HG03521 (cell line): ENCODE measurements around the gene PDE1A.

ENCODE experiments used
- ATAC-seq: cut with Tn5 transposase; IDR thresholded peaks from one replicate; pipeline ENCODE4 v1.9.1; 2021; ENCODE audit warnings: mild to moderate bottlenecking, moderate library complexity; ENCODE audit not compliant: unreplicated experiment

The PDE1A gene

GRCh38 chr2:182144041-182144775, 282.6 kb downstream of the PDE1A start:
- no peak for ATAC-seq

- no peak for ATAC-seq
These were observed 284.8 kb downstream of the PDE1A start for GRCh38 chr2:182142062-182142461.

GRCh38 chr2:182134201-182134600, 292.6 kb downstream of the PDE1A start:
- no peak for ATAC-seq

GRCh38 chr2:182133195-182133891, 293.5 kb downstream of the PDE1A start:
- no peak for ATAC-seq

GRCh38 chr2:182132605-182133004, 294.2 kb downstream of the PDE1A start:
- ATAC-seq = no peak

- ATAC-seq = no peak
These were observed 297.8 kb downstream of the PDE1A start for GRCh38 chr2:182128821-182129707.

- no peak for ATAC-seq
These were observed 309.6 kb downstream of the PDE1A start for GRCh38 chr2:182117196-182117595.

GRCh38 chr2:182116774-182117173, 310.1 kb downstream of the PDE1A start:
- no peak for ATAC-seq

- no peak for ATAC-seq
These were observed 311.6 kb downstream of the PDE1A start for GRCh38 chr2:182115258-182115657.

- ATAC-seq = no peak
These were observed 313.5 kb downstream of the PDE1A start for GRCh38 chr2:182113334-182113733.

- no peak for ATAC-seq
These were observed 316.5 kb downstream of the PDE1A start for GRCh38 chr2:182110347-182110746.

GRCh38 chr2:182103526-182103925, 323.3 kb downstream of the PDE1A start:
- no peak for ATAC-seq

GRCh38 chr2:182101263-182101662, 325.6 kb downstream of the PDE1A start:
- ATAC-seq = no peak

- ATAC-seq = no peak
These were observed 328.2 kb downstream of the PDE1A start for GRCh38 chr2:182098648-182099047.

GRCh38 chr2:182097571-182098164, 329.2 kb downstream of the PDE1A start:
- no peak for ATAC-seq

- no peak for ATAC-seq
These were observed 336.4 kb downstream of the PDE1A start for GRCh38 chr2:182090486-182090885.
